Measurements from ENCODE around the gene KIF17. TPM values are rescaled to one million over a fixed set of nuclear protein-coding genes. Genes with fewer than 3 reads are reported as not detected.

KIF17 gene
- total and polyA plus RNA-seq, 2 of the 8 experiments (the other 6 are each of a cell fraction or from before 2014, with no cell fraction given): 6.9 to 10.4 TPM

DNA sequence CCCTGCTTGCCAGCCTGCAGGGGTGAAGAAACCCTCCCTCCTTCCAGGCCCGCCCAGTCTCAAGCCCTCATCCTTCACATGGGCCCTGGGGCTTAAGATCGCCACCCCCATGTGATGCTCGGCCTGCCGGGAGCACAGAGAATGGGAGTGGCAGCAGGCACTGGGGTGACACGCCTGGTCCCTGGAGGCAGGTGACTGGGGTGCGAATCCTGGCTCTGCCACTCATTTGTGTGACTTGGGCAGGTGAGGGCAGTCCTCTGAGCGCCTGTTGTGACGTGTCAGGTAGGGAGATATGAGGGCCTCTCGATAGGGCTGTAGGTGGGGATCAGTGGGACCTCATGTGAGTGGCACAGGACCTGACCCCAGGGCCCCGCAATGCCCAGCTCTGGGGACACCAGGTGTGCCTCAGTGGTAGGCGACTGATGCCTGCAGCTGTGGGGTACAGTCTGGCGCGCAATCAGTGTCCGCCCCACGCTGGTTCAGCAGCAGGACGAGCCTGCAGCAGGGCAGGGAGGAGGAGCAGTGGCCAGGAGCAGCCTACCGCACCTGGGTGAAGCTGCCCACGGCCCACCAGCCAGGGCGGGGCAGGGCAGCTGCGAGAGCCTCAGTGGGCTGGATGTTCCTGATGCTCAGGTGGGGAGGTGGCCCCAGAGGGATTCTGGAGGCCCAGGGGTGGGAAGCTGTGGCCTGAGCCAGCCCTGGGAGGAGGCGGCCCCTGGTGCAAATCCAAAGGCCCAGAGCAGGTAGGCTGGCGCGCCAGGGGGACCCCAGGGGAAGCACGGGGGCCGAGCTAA, 8.5 kb upstream of the KIF17 start:
- Histone ChIP-seq H3K9ac (replicated peaks in 1 of 4; ENCODE audit: extremely low read depth in 1 of 4, low read depth in 3 of 4, low read length in 3 of 4) (no peak overlapping the region), H2BK5ac (ENCODE audit: low read depth, low read length) (peak overlapping the region; percentile 30; the same call in 1 of the 2 replicates), H4K5ac (ENCODE audit: insufficient read length, low read depth, low read length) (no peak overlapping the region), H3K14ac (ENCODE audit: insufficient read length) (no peak overlapping the region), H3K36me3 (ENCODE audit: control insufficient read depth in 2 of 4, insufficient read depth in 4 of 4, low read length in 3 of 4) (no peaks in the 10 kb centered on the region), H3K4me2 (ENCODE audit: insufficient read depth in 1 of 2, low read depth in 2 of 2, low read length in 2 of 2) (no peak overlapping the region; a peak in 1 of 4 replicates), H3K27me3 (replicated peaks in 1 of 4; ENCODE audit: control insufficient read depth in 3 of 4, extremely low read depth in 1 of 4, insufficient read depth in 3 of 4, low read length in 3 of 4) (peaks cover 2 to 10% (median 9%) of the 10 kb centered on the region in 4 experiments), H3K23me2 (ENCODE audit: low read depth, low read length) (peaks cover under 1% of the 10 kb centered on the region; the same call in 1 of the 2 replicates), H3K4me3 (ENCODE audit: extremely low read depth in 1 of 4, insufficient read depth in 2 of 4, low read depth in 3 of 4, low read length in 4 of 4) (no peak overlapping the region), H3K79me2 (ENCODE audit: control insufficient read depth in 1 of 2, insufficient read depth in 2 of 2, low read length in 2 of 2) (no peaks in the 10 kb centered on the region; a peak in 1 of 4 replicates), H3K9me3 (ENCODE audit: insufficient read depth in 2 of 2, low read depth in 1 of 2, low read length in 1 of 2) (no peaks in the 10 kb centered on the region), H3K18ac (ENCODE audit: extremely low read depth, low read length) (no peak overlapping the region; the same call in 1 of the 2 replicates), H3K23ac (ENCODE audit: insufficient read length) (no peak overlapping the region), H3K79me1 (ENCODE audit: low read depth, low read length) (no peaks in the 10 kb centered on the region), H2AK5ac (ENCODE audit: low read depth, low read length) (no peak overlapping the region), H4K8ac (ENCODE audit: extremely low read depth, insufficient read depth, low read length) (0 out of 2 replicates have a peak overlapping the region, but pooled peaks have one; percentile 11), H2BK12ac (ENCODE audit: low read depth, low read length) (no peak overlapping the region; the same call in 1 of the 2 replicates), H3K4me1 (replicated peaks in 1 of 4; ENCODE audit: control insufficient read depth in 3 of 4, insufficient read depth in 4 of 4, low read length in 3 of 4) (peaks cover 0 to 39% (median 31%) of the 10 kb centered on the region in 4 experiments; a peak in 6 of 7 replicates), H3K4ac (replicated peaks; ENCODE audit: insufficient read length, low read depth, low read length) (no peak overlapping the region), H4K20me1 (replicated peaks in 1 of 2; ENCODE audit: control insufficient read depth in 1 of 2, insufficient read depth in 2 of 2, low read length in 2 of 2) (peaks cover 2 to 3% of the 10 kb centered on the region in 2 experiments), H3K56ac (replicated peaks; ENCODE audit: insufficient read length, low read depth, low read length) (no peak overlapping the region), H2BK20ac (ENCODE audit: low read length) (no peak overlapping the region), H2BK120ac (replicated peaks; ENCODE audit: low read depth, low read length) (no peak overlapping the region), H2AFZ (ENCODE audit: low read length) (no peak overlapping the region), H4K91ac (replicated peaks; ENCODE audit: insufficient read length, low read length) (peak overlapping the region; percentile 80), H3K27ac (ENCODE audit: low read depth, low read length) (no peak overlapping the region), H2BK15ac (ENCODE audit: low read length) (peak overlapping the region; percentile 6; the same call in 1 of the 2 replicates)
- TF ChIP-seq CEBPB (IDR thresholded peaks at IDR 0.05; ENCODE audit: low read depth, low read length) (no peak), TEAD4 (IDR thresholded peaks at IDR 0.05; ENCODE audit: low read depth, low read length) (no peak)
- ChIA-PET CTCF (ENCODE audit: partially characterized antibody) (interaction anchor here (3.2 to 8.9 kb wide), 3 partner anchors 8 to 29 kb away, joined by 16 to 82 read pairs (median 23); partner anchors contain the start of gene KIF17), POLR2A (ENCODE audit: partially characterized antibody) (interaction anchor here (1.0 to 7.8 kb wide), 3 partner anchors 10 to 29 kb away, joined by 3 to 68 read pairs (median 16); partner anchors contain the start of gene KIF17)
- 85% methylated on average over 20 of the region's 25 CpGs; no CpG with 5 or more reads in 1 of the 2 experiments for WGBS, 2 experiments (ENCODE audit: extremely low coverage in 1 of 2, insufficient coverage in 1 of 2, insufficient read length in 1 of 2, insufficient replicate concordance in 2 of 2, low coverage in 1 of 2, low lambda C conversion rate in 2 of 2, missing lambda C conversion rate in 1 of 2)
- FAIRE-seq (no peak), DNase-seq (ENCODE audit: low read depth in 1 of 2, low spot score in 2 of 2) (no peak)
